Daoy (cell line): ENCODE measurements around the gene LZTS3. TPM values are rescaled to one million over a fixed set of nuclear protein-coding genes. Genes with fewer than 3 reads are reported as not detected.
"Not testable (repeated sequence)": the region's sequence is repeated elsewhere in the genome, so short reads cannot be mapped to it uniquely, and the experiment has no call there.

ENCODE experiments used
- DNase-seq: peaks from one replicate; pipeline ENCODE4 v3.0.0-alpha.2; 2015; ENCODE audit warnings: low read depth
- total RNA-seq: library from RNA; depleted of rRNA; stranded (reverse); fragments of >200 nt; shearing (Covaris generic); gene quantifications from 2 replicates; pipeline ENCODE4 v1.2.3, GENCODE V29; 2014; rRNA removed

LZTS3 gene
- 1.1 and 3.2 TPM in 2 replicates for total RNA-seq

DNA sequence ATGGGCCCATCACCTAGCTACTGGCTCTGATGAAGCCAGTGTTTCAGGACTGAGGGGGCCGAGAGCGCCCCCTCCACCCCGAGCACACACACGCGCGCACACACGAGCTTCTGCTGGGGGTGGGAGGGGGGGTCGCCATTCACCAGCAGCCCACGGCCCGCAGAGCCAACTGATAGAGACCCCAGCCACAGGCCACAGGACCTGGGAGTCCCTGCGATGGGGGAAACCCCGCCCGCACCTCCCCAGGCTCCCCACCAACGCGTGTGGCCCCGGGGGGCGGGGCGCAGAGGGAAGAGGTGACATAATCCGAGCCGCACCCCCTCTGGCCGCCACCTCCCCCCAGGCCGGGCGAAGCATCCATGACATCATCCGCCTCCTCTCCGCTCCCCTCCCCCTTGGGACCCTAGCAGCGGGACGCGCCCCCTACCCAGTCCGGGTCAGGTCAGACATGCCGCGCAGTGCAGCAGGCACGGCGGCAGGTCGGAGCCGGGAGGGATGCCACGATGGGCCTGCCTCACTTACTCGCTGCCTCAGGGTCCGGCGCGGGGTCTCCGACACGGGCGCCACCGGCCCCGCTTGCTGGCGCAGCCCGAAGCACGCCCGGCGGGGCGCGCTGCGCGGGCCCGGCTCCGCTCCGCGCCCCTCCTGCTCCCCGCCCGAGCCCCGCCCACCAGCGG lies at the start of gene LZTS3:
TSS of gene LZTS3 (minus strand) at position 617 of the 677 bp plus-strand sequence. CDS start 6,386 bp downstream, outside the sequence.
- peak; percentile 80 for DNase-seq

DNA sequence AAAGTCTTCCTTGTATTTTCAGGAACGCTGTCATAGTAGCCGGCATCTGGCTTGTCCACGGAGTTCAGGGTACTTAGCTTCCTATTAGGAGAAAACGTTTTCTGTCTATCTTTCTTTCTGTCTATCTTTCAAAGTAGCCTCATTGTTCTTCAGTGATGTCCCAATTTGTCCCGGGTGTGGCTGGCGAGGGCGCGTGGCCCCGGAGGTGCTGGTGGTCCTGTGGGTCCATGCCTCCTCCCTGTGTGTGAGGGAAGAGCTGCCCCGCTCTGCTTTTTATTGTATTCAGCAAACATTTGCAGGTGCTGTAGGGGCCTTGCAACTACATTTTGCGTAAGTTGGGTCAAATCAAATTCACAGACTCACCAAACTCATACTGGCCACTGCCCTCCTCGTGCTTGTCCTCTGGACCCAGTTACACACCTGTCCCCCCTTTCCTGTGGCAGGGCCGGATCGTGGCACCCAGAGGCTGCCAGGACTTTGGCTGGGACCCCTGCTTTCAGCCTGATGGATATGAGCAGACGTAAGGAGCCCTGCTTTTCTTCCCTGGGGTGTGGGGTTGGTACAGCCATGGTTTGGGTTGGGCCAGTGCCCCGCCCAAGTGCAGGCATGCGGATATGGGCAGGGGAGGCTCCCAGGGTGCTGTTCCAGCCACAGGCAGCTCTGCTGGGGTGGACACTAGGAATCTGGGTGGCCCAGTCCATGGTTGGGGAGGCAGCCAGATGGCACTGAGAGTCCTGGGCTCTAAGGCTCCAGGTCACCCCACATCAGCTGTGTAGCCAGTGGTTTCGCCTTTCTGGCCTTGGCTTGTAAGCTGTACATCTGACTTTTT lies 48.3 kb upstream of the LZTS3 start:
- DNase-seq: no peak

DNA sequence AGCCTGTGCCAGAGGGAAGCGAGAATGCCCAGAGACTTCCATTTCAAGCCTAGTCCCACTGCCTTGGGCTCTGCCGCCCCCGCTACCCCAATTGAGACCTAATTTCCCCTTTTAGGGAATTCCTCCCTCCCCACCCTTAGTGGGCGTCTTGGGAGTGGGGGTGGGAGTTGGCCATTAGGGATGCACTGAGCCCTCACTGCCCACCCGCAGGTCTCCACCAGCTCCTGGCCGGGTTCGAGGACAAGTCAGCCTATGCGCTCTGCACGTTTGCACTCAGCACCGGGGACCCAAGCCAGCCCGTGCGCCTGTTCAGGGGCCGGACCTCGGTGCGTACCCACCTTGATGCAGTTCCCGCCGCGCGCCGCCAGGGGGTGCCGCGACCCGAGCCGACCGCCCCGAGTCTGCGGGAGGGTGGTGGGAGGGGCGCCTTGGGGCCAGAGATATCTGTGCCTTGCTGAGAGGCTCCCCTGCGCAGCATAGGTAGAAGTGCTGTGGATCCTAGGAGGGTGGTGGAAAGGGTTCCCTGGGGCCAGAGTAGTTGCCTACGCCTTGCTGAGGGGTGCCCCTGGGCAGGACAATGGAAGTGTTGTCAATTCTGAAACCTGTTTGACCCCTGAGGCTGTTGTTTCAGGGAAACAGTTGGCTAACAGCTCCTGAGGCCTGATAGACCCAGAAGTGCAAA lies 45.1 kb upstream of the LZTS3 start:
- DNase-seq: peak; percentile 55

DNA sequence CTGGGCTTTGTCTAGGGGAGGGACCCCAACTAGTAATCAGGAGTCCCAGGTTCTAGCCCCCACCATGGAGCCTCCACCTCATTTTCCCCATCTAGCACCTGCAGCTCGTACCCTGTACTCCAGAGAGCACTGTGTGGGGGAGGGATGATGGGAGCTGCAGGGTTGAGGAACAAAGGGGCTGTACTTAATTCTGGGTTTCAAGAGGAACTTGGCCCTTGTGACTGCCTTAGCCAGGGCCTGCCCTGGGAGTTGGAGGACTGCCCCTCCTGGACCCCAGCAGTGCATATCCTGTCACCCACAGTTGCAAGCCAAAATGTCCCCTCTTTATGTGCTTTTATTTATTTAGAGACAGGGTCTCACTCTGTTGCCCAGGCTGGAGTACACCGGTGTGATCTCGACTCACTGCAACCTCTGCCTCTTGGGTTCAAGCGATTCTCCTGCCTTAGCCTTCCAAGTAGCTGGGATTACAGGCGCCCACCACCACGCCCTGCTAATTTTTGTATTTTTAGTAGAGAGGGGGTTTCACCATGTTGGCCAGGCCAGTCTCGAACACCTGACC lies 42.1 kb upstream of the LZTS3 start:
- not testable (repeated sequence) for DNase-seq

DNA sequence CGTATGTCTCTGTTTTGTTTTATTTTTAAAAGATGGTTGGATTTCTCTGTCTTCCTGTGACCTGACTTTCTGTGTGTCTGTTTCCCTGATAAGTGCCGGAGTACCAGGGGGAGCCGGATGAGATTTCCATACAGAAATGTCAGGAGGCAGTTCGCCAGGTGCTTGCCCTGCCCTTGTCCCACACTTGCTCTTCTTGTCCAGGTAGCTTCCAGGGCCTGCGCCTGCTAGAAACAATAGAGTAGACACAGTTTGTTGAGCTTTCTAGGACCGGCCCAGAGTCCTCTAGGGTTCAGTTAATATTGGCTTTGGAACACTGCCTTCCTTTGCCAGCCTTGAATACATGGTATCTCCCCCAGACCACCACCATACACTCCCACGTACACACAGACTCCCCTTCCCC lies 39.9 kb upstream of the LZTS3 start:
- no peak for DNase-seq

DNA sequence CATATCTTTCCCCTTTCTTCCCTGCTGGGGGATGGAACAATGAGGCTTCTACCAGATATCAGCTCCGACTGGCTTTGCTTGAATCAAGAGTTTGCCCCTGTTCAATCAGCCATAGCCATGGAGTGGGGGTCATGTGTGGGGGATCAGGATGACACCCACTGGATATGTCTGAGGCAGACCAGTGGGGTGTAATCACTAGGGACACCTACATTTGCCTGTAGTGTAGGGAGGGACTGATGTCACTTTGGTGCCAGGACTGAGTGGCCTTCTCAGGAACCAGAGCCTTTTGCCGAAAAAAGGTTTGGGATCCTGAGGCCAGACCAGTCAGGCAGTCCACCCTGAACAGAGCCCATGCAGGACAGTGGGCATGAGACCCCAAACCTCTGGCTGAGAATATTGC lies 37.0 kb upstream of the LZTS3 start:
- DNase-seq: no peak

DNA sequence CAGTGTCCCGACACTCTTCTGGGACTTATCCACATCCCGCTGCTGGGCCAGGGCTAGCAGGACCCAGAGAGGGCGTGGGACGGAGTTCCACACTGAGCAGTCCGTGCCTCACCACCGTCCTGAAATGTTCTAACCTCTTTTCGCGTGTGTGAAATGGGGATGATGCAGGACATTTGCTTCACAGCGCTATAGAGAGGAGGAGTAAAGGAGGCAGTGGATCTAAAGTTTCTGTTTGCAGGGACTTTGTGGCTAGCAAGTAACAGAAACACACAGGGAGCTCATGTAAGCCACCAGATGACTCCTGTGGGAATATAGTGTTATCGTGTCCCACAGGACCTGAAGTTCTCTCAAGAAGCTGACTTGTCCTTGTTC lies 36.6 kb upstream of the LZTS3 start:
- no peak for DNase-seq

DNA sequence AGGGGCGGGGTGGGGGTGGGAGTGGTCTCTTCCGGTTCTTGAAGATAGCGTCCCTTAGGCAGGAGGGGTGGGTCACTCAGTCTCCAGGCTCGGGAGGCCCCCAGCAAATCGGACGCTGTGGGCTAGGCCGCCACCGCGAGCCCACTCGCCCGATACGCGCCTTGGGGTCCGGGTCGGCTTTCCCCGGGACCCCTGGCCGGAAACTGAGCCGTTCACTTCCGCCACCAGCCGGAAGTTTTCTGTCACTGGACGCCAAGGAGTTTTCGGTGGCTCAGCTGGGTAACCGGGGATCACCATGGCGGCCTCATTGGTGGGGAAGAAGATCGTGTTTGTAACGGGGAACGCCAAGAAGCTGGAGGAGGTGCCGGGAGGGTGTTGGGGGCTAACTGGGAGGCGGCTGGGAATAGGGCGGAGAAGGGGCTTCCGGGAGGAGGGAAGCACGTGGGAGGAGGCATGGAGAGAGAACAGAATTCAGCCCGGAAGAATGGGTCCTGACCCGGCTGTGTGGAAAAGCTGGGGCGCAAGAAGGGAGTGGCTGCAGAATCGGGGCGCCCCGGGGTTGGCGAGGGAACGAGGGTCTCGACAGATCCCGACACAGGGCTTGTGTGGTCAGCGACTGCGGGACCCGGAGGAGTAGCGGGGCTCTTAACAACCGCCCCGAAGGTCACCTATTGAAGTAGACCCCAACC lies 36.1 kb upstream of the LZTS3 start, which contains the start of gene ITPA:
TSS of gene ITPA (plus strand) at position 242 of the 689 bp plus-strand sequence. CDS start at position 296, 54 bp downstream.
- DNase-seq: peak; percentile 57

DNA sequence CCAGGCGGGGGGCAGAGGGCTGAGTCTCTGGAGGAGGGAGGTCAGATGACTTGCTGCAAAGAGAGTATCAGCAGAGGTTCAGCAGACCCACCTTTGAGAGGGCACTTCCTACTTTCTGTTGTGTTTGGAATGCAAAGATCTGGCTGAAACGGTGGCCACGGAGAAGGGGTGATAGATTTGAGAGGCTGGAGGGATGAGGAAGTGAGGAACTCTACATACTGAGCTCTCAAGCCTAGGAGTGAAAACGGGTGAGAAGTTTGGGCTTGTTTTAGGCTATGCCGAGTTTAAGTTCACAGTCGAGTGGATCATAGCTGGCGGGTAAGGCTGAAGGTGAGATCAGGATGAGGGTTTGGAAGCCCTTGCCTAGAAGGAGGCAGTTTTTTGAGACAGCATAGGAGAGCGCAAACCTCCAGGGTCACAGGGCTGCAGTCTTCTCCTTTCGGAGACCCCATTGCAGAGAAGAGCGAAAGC lies 35.5 kb upstream of the LZTS3 start:
- DNase-seq: no peak

DNA sequence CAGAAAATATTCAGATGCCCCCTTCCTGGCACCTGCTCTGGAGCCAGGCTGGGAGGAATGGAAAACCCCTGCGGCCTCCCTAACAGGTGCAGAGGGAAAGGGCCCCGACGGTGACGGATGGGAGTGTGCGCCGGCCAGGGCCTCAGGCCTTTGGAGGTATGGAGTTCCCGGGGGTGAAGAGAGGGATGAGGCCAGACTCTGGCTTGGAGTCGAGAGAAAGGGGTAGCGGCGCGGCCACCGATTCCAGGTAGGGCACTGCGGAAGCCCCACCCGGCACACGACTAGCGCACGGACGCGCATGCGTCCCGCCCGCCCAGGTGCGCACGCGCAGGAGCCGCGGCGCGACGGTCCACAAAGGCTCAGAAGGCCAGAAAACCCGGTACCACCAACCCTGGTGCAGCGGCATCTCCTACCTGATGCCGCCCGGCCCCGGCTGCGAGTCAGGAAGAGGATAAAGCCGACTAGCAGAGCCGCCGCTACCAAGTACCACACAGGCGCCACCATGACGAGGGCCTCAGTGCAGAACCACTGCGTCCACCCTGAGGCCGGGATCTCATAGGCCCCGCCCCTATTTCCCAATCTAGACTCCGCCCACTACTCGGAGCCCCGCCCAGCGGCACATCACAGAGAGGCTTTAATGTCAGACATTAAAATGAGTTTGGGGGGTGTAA lies 30.9 kb upstream of the LZTS3 start, which contains the start of gene DDRGK1:
TSS of gene DDRGK1 (minus strand) at position 559 of the 671 bp plus-strand sequence. CDS start at position 504, 55 bp downstream.
- DNase-seq: peak; percentile 83

DNA sequence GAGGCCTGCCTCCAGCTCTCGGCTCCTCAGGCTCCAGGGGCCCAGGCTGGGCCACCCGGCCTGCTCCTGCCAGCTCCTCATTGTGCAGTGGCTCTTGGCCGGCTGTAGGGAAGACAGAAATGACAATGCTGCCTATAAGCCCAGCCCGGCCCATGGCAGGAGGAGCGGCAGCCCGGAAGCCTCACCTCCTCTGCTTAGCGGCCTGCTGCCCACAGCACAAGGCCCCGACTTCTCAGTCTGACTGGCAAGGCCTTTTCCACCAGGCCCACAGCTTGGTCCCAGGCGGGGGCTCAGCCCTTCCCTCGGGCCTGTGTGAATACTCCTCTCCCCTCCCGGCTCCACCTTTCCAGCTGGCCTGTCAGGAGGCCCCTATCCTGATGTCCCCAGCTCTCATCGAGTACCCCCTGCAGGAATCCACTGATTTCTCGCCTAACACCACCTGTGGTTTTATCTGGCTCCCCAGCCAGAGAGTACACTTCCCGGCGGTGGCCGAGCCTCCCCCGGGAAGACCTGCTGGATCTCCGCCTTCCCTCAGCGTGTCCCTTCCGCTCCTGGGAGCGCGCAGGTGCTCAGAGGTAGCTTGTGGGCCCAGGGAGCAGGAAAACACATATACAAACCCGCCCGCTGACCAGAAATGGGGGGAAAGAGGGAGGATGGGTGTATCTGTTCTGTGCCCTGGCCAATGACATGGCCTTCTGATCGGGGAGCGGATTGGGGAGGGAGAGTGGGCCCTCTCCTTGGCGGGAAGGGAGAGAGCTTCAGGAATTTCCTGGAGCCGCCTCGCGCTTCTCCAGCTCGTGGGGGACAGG lies 30.2 kb upstream of the LZTS3 start:
- peak; percentile 34 for DNase-seq

DNA sequence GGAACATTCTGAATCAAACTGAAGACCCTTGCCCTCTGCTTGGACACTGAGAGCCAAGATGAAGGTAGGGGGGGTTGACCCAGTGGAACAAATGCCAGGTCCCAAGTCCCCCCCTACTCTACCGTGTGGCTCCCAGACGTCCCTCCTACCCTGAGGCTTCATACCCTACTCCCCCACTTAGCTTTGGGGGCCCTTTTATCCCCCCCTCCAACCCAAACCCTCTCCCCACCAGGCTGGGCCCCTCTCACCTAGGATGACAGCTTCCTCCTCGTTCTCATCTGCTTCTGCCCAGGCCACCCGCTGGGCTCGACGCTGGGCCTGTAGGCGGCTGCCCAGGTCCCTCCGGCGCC lies 29.6 kb upstream of the LZTS3 start:
- DNase-seq: no peak

DNA sequence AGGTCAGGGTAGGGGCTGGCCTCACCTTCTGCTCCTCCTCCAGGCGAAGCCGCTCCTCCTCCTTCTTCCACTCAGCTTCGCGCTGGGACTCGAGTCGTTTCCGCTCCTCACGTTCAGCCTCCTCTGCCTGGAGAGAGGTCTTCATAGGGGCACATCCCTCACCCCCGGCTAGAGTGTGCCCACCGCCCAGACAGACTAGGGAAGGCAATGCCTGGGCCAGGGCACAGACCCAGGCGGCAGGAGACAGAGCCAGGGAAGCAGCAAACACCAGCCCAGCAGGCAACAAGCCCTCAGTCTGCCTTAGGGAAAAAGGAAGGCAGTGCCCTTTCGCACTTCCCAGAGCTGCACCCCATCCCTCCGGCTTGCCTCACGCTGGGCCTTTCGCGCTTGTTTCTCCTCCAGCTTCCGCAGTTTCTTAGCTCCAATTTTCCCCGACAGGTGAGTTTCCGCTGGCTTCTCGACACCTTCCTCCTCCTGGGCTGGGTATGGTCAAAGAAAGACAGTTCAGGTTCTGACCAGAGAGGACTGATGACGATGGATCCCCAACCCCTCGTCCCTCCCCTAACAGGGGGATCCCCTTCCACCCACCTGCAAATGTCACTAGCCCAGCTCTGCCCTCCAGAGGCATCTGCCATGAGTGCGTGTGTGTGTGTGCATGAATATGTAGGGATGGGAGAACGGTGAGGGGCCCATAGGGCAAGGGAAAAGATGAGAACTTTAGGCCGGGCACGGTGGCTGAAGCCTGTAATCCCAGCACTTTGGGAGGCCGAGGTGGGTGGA lies 26.8 kb upstream of the LZTS3 start:
- DNase-seq: no peak

DNA sequence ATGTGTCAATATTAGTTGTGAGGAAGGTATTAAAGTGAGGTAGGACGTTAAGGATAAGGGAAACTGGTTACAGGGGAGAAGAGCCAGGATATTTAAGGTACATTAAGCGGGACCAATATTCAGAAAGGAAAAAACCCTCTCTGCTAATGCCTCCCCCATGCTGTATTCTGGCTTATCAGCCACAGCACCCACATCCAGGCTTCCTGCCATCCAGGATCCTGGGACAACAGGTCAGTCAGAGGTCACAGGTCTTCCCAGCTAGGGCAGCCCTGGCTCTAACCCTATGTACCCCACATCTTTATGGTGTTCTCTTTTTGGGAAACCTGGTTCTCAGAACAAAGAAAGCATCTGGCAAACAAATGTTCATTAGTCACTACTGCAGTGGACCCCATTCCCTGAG lies 25.9 kb upstream of the LZTS3 start:
- DNase-seq: no peak

DNA sequence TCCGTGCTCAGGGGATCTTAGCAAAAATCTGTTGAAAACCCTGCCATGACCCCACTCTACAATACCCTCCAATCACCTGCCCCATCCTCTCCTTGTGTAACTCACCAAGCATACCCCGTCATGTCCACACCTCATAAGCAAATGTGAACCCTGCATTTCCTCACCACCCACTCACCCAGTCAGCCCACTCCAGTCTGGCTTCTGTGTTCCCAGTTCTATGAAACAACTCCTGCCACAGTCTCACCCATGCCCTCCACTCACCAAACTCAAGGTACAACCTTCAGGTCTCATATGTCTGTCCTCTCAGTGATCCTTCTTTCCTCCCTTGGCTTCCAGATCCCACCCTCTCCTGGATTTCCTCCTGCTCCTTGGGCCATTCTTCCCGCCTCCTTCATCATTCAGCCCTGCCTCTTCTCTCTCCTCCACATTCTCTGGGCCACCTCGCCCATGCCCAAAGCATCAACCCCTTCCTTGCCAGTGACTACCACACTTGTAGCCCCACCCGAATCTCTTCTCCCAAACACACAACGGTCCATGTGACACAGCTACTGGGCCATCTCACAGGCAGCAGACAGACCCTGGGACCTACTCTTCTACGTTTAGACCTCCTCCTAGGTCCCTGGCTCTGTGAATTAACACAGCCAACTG lies 22.4 kb upstream of the LZTS3 start:
- no peak for DNase-seq

DNA sequence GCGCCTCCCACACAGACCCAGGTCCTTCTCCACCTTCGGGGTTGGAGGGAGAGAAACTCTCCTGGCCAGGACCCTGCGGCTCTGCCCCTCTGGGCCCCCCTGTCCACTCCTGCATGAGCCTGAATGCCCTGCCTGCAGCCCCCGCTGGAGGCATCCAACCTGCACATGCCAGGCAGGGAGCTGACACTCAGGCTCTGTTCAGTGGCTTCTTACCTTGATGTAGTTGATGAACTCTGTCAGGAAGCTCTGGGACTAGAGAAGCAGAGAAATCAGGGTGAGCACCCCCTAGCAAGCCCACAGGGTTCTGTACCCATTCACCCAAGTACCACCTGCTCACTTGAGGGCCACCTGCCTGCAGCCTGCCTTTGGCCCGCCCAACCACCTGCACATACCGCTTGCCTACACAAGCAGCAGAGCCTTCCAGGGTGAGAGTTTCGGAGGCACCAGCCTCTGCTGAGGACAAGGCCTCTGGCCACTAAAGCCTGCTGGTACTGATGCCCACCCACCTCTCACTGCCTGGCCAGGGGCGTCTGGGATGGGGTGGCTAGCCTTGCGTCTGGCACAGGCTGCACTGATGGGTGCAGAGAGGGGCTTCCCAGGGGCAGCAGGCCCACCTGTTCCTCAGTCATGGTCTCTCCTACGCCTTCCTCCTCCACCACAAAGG lies 21.4 kb upstream of the LZTS3 start:
- no peak for DNase-seq

DNA sequence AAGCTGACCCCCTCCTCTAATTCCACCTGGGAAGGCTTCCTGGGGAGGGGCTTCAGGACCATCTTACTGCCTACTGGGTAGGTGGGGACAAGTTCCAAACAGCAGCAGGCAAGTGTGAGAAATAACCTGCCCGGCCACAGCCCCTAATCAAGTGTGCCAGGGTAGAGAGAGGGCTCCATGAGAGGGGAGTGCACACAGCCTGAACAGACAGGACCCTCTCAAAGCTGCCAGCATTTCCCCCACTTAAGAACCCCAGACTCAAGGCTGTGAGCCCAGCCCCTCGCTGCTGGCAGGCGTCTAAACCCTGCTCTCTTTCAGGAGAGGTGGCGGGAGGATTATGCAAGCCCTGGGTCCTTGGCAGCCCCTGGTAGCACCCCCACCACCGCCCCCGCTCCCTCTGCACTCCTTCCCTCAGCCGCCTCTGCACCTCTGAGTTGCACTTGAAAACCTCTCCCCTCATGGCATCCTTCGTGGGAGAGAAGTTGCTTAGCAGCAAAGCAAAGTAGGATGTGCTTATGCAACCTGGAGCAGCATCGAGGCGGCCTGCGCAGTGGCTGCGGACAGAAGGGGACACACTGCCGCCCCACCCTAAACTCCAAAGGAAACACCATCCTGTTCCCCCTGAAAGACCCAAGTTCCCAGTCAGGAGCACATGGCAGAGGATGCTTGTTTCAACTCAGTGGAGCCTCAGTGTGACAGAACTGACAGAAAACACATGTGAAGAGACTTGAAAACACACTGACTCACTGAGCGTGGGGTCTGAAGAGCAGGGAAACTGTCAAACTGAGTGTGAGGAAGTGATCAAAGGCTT lies 20.7 kb upstream of the LZTS3 start:
- DNase-seq: no peak
